Heart left ventricle (tissue), 13 donors: ENCODE data around the gene TOR3A.

Experiments used
- POLR2A ChIP-seq, 2 donors: fragments of 450-650 bp; IDR thresholded peaks; one replicate each; pipeline ENCODE4 v1.6.1; 2017; ENCODE audit warnings: antibody characterized with exemption in 2 of 2, mild to moderate bottlenecking in 2 of 2, moderate library complexity in 2 of 2
- TF ChIP-seq, protein P1 (sequence below), 12 donors: fragments of 200-600 bp; sonication (generic) in 4 of 12; IDR thresholded peaks; one replicate each; pipeline versions ENCODE4 v1.5.0 to v1.8.0; 2018 to 2022; ENCODE audit warnings: antibody characterized with exemption in 12 of 12, mild to moderate bottlenecking in 5 of 12
- donor health status: ischemic (EF 13 %, LVEDD 7.1; RV severe dilation, severe dysfunction).
- donor health status: DM: no; HTN: yes; CAD: no.
- donor health status: DM: no; HTN: no; CAD: no.
- donor health status: ischemic (EF 25% LVEDD 6.9; RV normal size, moderate dysfunction).
- donor health status: ischemic (EF 25% LVEDD 5.7; RV mildly dilated, moderate dysfunction).
- donor health status: ischemic (EF 35%, LVEDD 5.7; RV mildly dilated, moderate dysfunction).
- donor health status: nonischemic (EF 11% LVEDD 7.7; RV severe dilation, severe dysfunction).
- donor health status: DM: yes; HTN: yes; CAD: no.
- donor health status: PGD.
- donor health status: ischemic (EF 29% LVEDD 5.4; RV normal size, mild dysfunction).
- donor health status: nonischemic (EF 23%, LVEDD 6.1; RV moderate dilation, normal function).

DNA sequence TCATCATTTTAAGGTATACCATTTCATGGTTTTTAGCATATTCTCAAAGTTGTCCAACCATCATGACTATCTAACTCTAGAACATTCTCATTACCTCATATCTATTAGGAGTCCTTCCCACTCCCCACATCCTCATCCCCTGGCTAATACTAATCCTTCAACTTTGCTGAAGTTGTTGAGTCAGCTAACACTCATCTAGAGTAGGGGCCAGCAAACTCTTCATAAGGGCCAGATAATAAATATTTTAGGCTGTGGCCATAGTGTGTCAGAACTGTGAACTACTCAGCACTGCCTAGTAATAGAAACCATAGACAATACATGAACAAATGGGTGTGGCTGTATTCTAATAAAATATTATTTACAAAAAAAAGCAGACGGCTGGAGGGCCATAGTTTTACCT, 43.0 kb downstream of the TOR3A start:
- TF ChIP-seq, protein P1, sequence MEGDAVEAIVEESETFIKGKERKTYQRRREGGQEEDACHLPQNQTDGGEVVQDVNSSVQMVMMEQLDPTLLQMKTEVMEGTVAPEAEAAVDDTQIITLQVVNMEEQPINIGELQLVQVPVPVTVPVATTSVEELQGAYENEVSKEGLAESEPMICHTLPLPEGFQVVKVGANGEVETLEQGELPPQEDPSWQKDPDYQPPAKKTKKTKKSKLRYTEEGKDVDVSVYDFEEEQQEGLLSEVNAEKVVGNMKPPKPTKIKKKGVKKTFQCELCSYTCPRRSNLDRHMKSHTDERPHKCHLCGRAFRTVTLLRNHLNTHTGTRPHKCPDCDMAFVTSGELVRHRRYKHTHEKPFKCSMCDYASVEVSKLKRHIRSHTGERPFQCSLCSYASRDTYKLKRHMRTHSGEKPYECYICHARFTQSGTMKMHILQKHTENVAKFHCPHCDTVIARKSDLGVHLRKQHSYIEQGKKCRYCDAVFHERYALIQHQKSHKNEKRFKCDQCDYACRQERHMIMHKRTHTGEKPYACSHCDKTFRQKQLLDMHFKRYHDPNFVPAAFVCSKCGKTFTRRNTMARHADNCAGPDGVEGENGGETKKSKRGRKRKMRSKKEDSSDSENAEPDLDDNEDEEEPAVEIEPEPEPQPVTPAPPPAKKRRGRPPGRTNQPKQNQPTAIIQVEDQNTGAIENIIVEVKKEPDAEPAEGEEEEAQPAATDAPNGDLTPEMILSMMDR (IDR thresholded peaks at IDR 0.05) = no peak
- no peak for TF ChIP-seq POLR2A (IDR thresholded peaks at IDR 0.05)
